Neural cell (in vitro differentiated cells): ENCODE measurements around the gene GUCY2F. TPM values are rescaled to one million over a fixed set of nuclear protein-coding genes. Genes with fewer than 3 reads are reported as not detected.

Source experiments
- H2AFZ ChIP-seq: fragments of 200-600, 300-800 bp; sonication (generic), shearing (Covaris generic); 2 replicates; pipeline ENCODE4 v1.6.0; 2014; ENCODE audit warnings: low read depth, mild to moderate bottlenecking, antibody characterized with exemption, low read length, moderate library complexity
- H3F3A ChIP-seq: fragments of 200-600 bp; shearing (Covaris generic); 2 replicates; pipeline ENCODE4 v1.6.1; 2016; ENCODE audit warnings: mild to moderate bottlenecking, moderate library complexity, mixed read lengths, antibody characterized with exemption, low read length; ENCODE audit not compliant: insufficient read depth, poor library complexity, severe bottlenecking
- H3K27ac ChIP-seq: fragments of 200-600, 300-800 bp; sonication (generic), shearing (Covaris generic); 2 replicates; pipeline ENCODE4 v1.5.1; 2014; ENCODE audit warnings: mild to moderate bottlenecking, low read length, moderate library complexity
- H3K27me3 ChIP-seq: fragments of 300-800, 200-600 bp; sonication (generic), shearing (Covaris generic); 2 replicates; pipeline ENCODE4 v1.6.0; 2014; ENCODE audit warnings: mild to moderate bottlenecking, low read depth, low read length, moderate library complexity; ENCODE audit not compliant: insufficient read depth
- H3K36me3 ChIP-seq: fragments of 300-800, 200-600 bp; sonication (generic), shearing (Covaris generic); 2 replicates; pipeline ENCODE4 v1.5.1; 2014; ENCODE audit warnings: mild to moderate bottlenecking, antibody characterized with exemption, low read length, moderate library complexity; ENCODE audit not compliant: insufficient read depth
- H3K4me2 ChIP-seq: fragments of 300-800, 200-600 bp; sonication (generic), shearing (Covaris generic); 2 replicates; pipeline ENCODE4 v1.6.0; 2014; ENCODE audit warnings: mild to moderate bottlenecking, low read length
- H3K4me3 ChIP-seq: fragments of 300-800, 200-600 bp; sonication (generic), shearing (Covaris generic); 2 replicates; pipeline ENCODE4 v1.5.1; 2014; ENCODE audit warnings: mild to moderate bottlenecking, low read length, moderate library complexity
- H3K79me2 ChIP-seq: fragments of 200-600 bp; shearing (Covaris generic); replicated peaks from 2 replicates; pipeline ENCODE4 v1.6.0; 2014; ENCODE audit warnings: mild to moderate bottlenecking, low read length, moderate library complexity; ENCODE audit not compliant: insufficient read depth
- H3K9ac ChIP-seq: fragments of 300-800, 200-600 bp; sonication (generic), shearing (Covaris generic); 2 replicates; pipeline ENCODE4 v1.6.1; 2016; ENCODE audit warnings: mild to moderate bottlenecking, low read length, mixed read lengths
- H3K9me2 ChIP-seq: fragments of 200-600 bp; shearing (Covaris generic); 2 replicates; pipeline ENCODE4 v1.6.1; 2016; ENCODE audit warnings: mild to moderate bottlenecking, low read length, mixed read lengths; ENCODE audit not compliant: insufficient read depth
- H3K9me3 ChIP-seq: fragments of 200-600, 300-800 bp; sonication (generic), shearing (Covaris generic); 2 replicates; pipeline ENCODE4 v1.6.1; 2016; ENCODE audit warnings: mild to moderate bottlenecking, mixed run types, low read length, moderate library complexity, mixed read lengths
- H4K20me1 ChIP-seq: fragments of 200-600 bp; shearing (Covaris generic); 2 replicates; pipeline ENCODE4 v1.6.1; 2016; ENCODE audit warnings: mild to moderate bottlenecking, mixed run types; ENCODE audit not compliant: insufficient read depth
- EP300 ChIP-seq: fragments of 450-650 bp; conservative IDR thresholded peaks from 2 replicates; pipeline ENCODE4 v1.6.1; 2014; ENCODE audit warnings: antibody characterized with exemption, mild to moderate bottlenecking, moderate library complexity; ENCODE audit not compliant: poor library complexity, severe bottlenecking
- EZH2 ChIP-seq: fragments of 200-600, 300-800 bp; shearing (Covaris generic), sonication (generic); IDR thresholded peaks from 2 replicates; pipeline ENCODE4 v1.6.1; 2014; ENCODE audit warnings: antibody characterized with exemption, low read length, borderline replicate concordance, mild to moderate bottlenecking; ENCODE audit not compliant: insufficient read depth, poor library complexity, severe bottlenecking
- MXI1 ChIP-seq: fragments of 450-650 bp; conservative IDR thresholded peaks from 2 replicates; pipeline ENCODE4 v1.6.1; 2014; ENCODE audit warnings: antibody characterized with exemption, mild to moderate bottlenecking; ENCODE audit not compliant: poor library complexity, severe bottlenecking
- POLR2AphosphoS5 ChIP-seq: IDR thresholded peaks from 2 replicates; pipeline ENCODE4 v1.6.1; 2012
- RAD21 ChIP-seq: fragments of 450-650 bp; conservative IDR thresholded peaks from 2 replicates; pipeline ENCODE4 v1.6.1; 2014; ENCODE audit warnings: antibody characterized with exemption, mild to moderate bottlenecking, moderate library complexity
- REST ChIP-seq: IDR thresholded peaks from 2 replicates; pipeline ENCODE4 v1.6.1; 2012; ENCODE audit warnings: borderline replicate concordance
- SMC3 ChIP-seq: fragments of 450-650 bp; conservative IDR thresholded peaks from 2 replicates; pipeline ENCODE4 v1.6.1; 2014; ENCODE audit warnings: antibody characterized with exemption, mild to moderate bottlenecking, moderate library complexity; ENCODE audit not compliant: poor library complexity
- TAF1 ChIP-seq: IDR thresholded peaks from 2 replicates; pipeline ENCODE4 v1.6.1; 2012; ENCODE audit warnings: low read depth
- polyA plus RNA-seq: library from polyadenylated mRNA; depleted of rRNA; stranded (reverse); fragments of >200 nt; gene quantifications from 2 replicates; pipeline ENCODE4 v1.2.3, GENCODE V29; 2014
- TF ChIP-seq, protein P1 (sequence below): fragments of 450-650 bp; IDR thresholded peaks from 2 replicates; pipeline ENCODE4 v1.5.1; 2014; ENCODE audit warnings: antibody characterized with exemption, mild to moderate bottlenecking, moderate library complexity; ENCODE audit not compliant: poor library complexity, severe bottlenecking

GUCY2F gene
- polyA plus RNA-seq, 1 donor from 2014 or later = not detected

DNA sequence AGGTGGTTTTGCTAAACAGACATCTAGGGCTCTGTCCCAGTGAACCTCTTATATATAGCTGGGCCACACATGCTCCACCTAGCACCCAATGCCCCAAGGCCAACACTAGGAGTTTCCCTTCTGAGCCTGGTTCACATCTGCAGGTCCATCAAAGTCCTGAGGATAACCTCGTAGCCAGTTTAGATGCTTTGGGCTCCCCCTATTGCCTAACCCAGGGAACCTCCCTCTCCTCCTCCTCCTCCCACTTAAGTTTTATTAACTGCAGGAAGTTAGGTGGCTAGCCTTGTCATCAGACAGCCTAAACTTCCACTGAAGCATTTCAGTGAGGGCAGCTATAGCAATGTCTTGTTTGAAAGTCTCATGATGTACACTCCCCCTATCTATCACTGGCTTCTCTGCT lies 88.0 kb downstream of the GUCY2F start:
- Histone ChIP-seq H3K4me2 (no peak overlapping the region), H3K27ac (no peak overlapping the region), H3K4me3 (no peak overlapping the region), H3F3A (no peaks in the 10 kb centered on the region), H3K9me3 (no peaks in the 10 kb centered on the region), H3K36me3 (no peaks in the 10 kb centered on the region), H3K79me2 (no peaks in the 10 kb centered on the region), H2AFZ (no peak overlapping the region), H3K27me3 (no peaks in the 10 kb centered on the region), H3K9ac (no peak overlapping the region), H3K9me2 (no peaks in the 10 kb centered on the region), H4K20me1 (no peaks in the 10 kb centered on the region)
- TF ChIP-seq EZH2 = no peak
- no peak for TF ChIP-seq EP300
- TF ChIP-seq, protein P1, sequence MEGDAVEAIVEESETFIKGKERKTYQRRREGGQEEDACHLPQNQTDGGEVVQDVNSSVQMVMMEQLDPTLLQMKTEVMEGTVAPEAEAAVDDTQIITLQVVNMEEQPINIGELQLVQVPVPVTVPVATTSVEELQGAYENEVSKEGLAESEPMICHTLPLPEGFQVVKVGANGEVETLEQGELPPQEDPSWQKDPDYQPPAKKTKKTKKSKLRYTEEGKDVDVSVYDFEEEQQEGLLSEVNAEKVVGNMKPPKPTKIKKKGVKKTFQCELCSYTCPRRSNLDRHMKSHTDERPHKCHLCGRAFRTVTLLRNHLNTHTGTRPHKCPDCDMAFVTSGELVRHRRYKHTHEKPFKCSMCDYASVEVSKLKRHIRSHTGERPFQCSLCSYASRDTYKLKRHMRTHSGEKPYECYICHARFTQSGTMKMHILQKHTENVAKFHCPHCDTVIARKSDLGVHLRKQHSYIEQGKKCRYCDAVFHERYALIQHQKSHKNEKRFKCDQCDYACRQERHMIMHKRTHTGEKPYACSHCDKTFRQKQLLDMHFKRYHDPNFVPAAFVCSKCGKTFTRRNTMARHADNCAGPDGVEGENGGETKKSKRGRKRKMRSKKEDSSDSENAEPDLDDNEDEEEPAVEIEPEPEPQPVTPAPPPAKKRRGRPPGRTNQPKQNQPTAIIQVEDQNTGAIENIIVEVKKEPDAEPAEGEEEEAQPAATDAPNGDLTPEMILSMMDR = no peak
- TF ChIP-seq TAF1 = no peak
- TF ChIP-seq POLR2AphosphoS5 = no peak
- no peak for TF ChIP-seq MXI1
- TF ChIP-seq SMC3 = no peak
- TF ChIP-seq RAD21 = no peak
- no peak for TF ChIP-seq REST

DNA sequence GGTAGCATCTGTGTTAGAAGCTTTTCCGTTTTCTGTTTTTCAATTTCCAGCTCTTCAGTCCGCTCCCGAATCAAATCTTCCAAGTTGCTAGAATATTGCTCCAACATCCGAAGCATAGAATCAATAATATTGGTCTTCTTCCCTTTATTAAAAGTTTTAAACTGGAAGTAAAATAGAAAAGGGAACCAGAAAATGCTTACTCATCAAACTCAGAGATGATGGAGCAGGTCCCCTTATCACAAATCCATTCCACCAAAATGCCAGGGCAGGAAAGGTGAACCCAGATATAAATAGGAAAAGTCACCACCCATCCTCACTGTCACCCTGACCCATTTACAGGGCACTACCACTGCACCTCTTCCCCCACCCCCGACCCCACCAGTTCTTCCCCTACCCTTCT lies 89.0 kb downstream of the GUCY2F start:
- Histone ChIP-seq H3K79me2 (no peaks in the 10 kb centered on the region), H3K9ac (no peak overlapping the region), H3K4me2 (no peak overlapping the region), H2AFZ (no peak overlapping the region), H3K36me3 (no peaks in the 10 kb centered on the region), H3K4me3 (no peak overlapping the region), H3K27me3 (no peaks in the 10 kb centered on the region), H3K27ac (no peak overlapping the region), H4K20me1 (no peaks in the 10 kb centered on the region), H3K9me3 (no peaks in the 10 kb centered on the region), H3K9me2 (no peaks in the 10 kb centered on the region), H3F3A (no peaks in the 10 kb centered on the region)
- TF ChIP-seq MXI1 (no peak), TAF1 (no peak), POLR2AphosphoS5 (no peak), EZH2 (no peak), RAD21 (no peak), EP300 (no peak), SMC3 (no peak), REST (no peak)
- TF ChIP-seq, protein P1 = no peak
